Cardiac fibroblast (primary cell): ENCODE measurements around the gene TMC6.
A peak's percentile ranks its signal among the peaks of the same experiment; 100 is the strongest.
"Not testable (repeated sequence)": the region's sequence is repeated elsewhere in the genome, so short reads cannot be mapped to it uniquely, and the experiment has no call there.

Experiments
- DNase-seq, 2 donors: peaks; one replicate each; pipeline versions ENCODE4 v3.0.0 to v3.0.0-alpha.2; 2010; ENCODE audit warnings: low read depth in 2 of 2
- H3K4me3 ChIP-seq, 2 donors: replicated peaks in 1 of 2; 1 replicate in 1 of 2; 2 replicates in 1 of 2; pipeline ENCODE4 v1.5.1; 2011; ENCODE audit warnings: low read depth in 2 of 2, low read length in 2 of 2, mild to moderate bottlenecking in 2 of 2, moderate library complexity in 1 of 2
- CTCF ChIP-seq: IDR thresholded peaks from one replicate; pipeline ENCODE4 v1.5.1; 2011; ENCODE audit warnings: low read depth, mild to moderate bottlenecking, low read length, inconsistent platforms

Gene TMC6

GRCh38 chr17:78118801-78119241, 9.7 kb downstream of the TMC6 start:
- no peak overlapping the region for H3K4me3 ChIP-seq
- DNase-seq = no peak
- no peak for TF ChIP-seq CTCF

- peak; percentile 24 for TF ChIP-seq CTCF
- no peak for DNase-seq
- no peak overlapping the region for H3K4me3 ChIP-seq
These were observed 11.3 kb downstream of the TMC6 start for GRCh38 chr17:78117027-78117981.

DNA sequence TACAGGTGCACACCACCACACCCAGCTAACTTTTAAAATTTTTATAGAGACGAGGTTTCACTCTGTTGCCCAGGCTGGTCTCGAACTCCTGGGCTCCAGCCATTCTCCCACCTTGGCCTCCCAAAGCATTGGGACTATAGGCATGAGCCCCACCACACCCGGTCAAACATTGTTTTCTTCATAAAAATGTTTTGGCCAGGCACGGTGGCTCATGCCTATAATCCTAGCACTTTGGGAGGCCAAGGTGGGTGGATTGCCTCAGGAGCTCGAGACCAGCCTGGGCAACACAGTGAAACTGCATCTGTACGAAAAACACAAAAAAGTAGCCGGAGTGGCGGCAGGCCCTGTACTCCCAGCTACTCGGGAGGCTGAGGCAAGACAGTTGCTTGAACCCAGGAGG, 12.1 kb downstream of the TMC6 start:
- DNase-seq = no peak
- no peak for TF ChIP-seq CTCF
- no peak overlapping the region for H3K4me3 ChIP-seq

DNA sequence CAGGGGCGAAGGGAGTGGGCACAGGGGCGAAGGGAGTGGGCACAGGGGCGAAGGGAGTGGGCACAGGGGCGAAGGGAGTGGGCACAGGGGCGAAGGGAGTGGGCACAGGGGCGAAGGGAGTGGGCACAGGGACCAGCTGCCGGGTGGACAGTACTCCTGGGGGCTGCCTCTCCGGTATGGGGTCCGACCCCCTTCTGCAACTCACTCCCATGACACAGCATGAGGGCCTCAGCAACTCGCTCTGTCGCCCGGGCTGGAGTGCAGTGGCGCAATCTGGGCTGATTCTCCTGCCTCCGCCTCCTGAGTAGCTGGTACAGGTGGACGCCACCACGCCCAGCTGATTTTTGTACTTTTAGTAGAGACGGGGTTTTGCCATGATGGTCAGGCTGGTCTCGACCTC, 12.8 kb downstream of the TMC6 start:
- not testable (repeated sequence) for DNase-seq

DNA sequence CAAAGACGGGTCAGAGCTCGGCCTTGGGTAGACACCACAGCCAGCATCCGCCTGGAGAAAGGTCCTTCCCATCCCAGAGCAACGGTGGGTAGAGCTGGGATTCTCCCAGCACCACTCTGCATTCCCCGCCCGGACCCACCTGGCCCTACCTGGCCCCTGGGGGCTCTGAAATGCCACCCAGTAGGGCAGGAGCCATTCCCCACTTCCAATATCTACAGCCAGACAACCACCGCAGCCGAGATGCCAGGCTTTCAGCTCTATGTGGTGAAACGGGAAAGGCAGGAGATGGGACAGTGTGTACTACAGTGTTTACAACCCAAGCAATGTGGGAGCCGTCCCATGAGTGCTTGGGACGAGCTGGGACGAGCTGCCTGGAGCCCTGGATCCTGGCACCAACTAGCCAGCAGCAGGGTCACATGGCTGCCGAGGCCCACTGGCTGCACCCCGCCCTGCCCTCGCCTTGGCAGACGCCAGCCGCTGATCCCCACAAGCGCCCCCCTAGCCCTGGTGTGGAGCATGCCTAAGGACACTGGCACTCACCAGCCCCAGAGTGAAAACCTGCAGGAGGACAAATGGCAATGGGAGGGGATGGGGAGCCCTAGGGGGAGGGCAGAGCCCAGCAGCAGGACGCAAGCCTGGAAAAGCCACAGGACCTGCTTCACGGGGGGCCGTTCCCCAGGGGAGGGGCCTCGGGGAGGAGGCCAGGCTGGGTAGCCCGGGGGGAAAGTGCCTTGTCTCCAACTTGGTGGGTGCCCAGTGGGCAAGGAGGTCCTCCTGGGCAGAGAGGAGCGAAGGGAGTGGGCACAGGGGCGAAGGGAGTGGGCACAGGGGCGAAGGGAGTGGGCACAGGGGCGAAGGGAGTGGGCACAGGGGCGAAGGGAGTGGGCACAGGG, 13.5 kb downstream of the TMC6 start:
- DNase-seq = no peak
- no peak for TF ChIP-seq CTCF

More for the DNA sequence above, 12.8 kb downstream of the TMC6 start:
- H3K4me3 ChIP-seq = not testable (repeated sequence)

GRCh38 chr17:78113804-78114785, 14.5 kb downstream of the TMC6 start:
- DNase-seq = no peak
- TF ChIP-seq CTCF = no peak
- no peak overlapping the region for H3K4me3 ChIP-seq

More for the DNA sequence above, 13.5 kb downstream of the TMC6 start:
- H3K4me3 ChIP-seq = no peak overlapping the region
